ENCODE data around the gene TMEM45A.

- TF ChIP-seq CTCF (IDR thresholded peaks at IDR 0.05) (no peak), POLR2A (IDR thresholded peaks at IDR 0.05) (no peak)
These were observed 65.8 kb downstream of the TMEM45A start for GRCh38 chr3:100558233-100558632.
